C4-2B (cell line): ENCODE results near the gene GDI1.

Experiments used
- CTCF ChIP-seq: fragments of 450-650 bp; conservative IDR thresholded peaks from 2 replicates; pipeline ENCODE4 v1.5.1; 2017; ENCODE audit warnings: mild to moderate bottlenecking
- ZFX ChIP-seq: fragments of 450-650 bp; IDR thresholded peaks from 2 replicates; pipeline ENCODE4 v1.6.1; 2017

- TF ChIP-seq CTCF: no peak
- no peak for TF ChIP-seq ZFX
Observed at GRCh38 chrX:154413142-154413541, 23.8 kb upstream of the GDI1 start.
